ENCODE results near the gene PRUNE2.

DNA sequence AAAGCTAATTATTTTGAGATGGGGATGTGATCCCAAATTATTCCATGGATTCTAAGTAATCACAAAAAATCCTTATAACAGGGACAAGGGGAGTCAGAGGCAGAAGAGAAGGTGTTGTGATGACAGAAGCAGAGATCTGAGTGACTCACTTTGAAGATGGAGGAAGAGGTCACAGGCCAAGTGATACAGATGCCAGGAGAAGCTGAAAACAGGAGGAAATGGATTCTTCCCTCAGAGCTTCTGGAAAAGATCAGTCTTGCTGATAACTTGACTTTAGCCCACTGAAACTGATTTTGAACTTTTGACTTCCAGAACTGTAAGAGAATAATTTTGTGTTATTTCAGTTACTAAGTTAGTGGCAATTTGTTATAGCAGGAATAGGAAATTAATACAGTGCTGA lies 341.6 kb downstream of the PRUNE2 start:
- no peak for TF ChIP-seq POLR2A (IDR thresholded peaks at IDR 0.05)
- no peak for TF ChIP-seq CTCF (IDR thresholded peaks at IDR 0.05)

All from prostate gland (tissue), 2 donors.